DOHH2 (cell line): ENCODE measurements around the gene SERPINA5.

Experiments used
- H3F3A ChIP-seq: fragments of 200-600 bp; sonication (generic), shearing (Covaris generic); 2 replicates; pipeline ENCODE4 v1.6.0; 2016; ENCODE audit warnings: antibody characterized with exemption, mild to moderate bottlenecking; ENCODE audit not compliant: control insufficient read depth, insufficient read depth
- H3K27ac ChIP-seq: fragments of 200-600 bp; sonication (generic); 2 replicates; pipeline ENCODE4 v1.5.1; 2014; ENCODE audit warnings: low read depth, mild to moderate bottlenecking, low read length, moderate library complexity
- H3K27me3 ChIP-seq: fragments of 200-600 bp; sonication (generic); 2 replicates; pipeline ENCODE4 v1.6.1; 2014; ENCODE audit warnings: mild to moderate bottlenecking, low read length, mixed read lengths; ENCODE audit not compliant: control insufficient read depth
- H3K36me3 ChIP-seq: fragments of 200-600 bp; sonication (generic); 2 replicates; pipeline ENCODE4 v1.6.1; 2014; ENCODE audit warnings: mild to moderate bottlenecking, low read length, moderate library complexity, mixed read lengths; ENCODE audit not compliant: control insufficient read depth
- H3K4me1 ChIP-seq: fragments of 200-600 bp; sonication (generic); 2 replicates; pipeline ENCODE4 v1.6.1; 2014; ENCODE audit warnings: mild to moderate bottlenecking, low read length, mixed read lengths; ENCODE audit not compliant: control insufficient read depth
- H3K4me2 ChIP-seq: fragments of 200-600 bp; sonication (generic); 2 replicates; pipeline ENCODE4 v1.6.0; 2014; ENCODE audit warnings: mild to moderate bottlenecking, low read length, moderate library complexity
- H3K4me3 ChIP-seq: fragments of 200-600 bp; sonication (generic); 2 replicates; pipeline ENCODE4 v1.5.1; 2014; ENCODE audit warnings: mild to moderate bottlenecking, low read length, mixed read lengths
- H3K79me2 ChIP-seq: fragments of 200-600 bp; sonication (generic); 2 replicates; pipeline ENCODE4 v1.6.1; 2014; ENCODE audit warnings: mild to moderate bottlenecking, low read length, mixed read lengths; ENCODE audit not compliant: control insufficient read depth
- H3K9me2 ChIP-seq: fragments of 200-600 bp; sonication (generic); replicated peaks from 2 replicates; pipeline ENCODE4 v1.6.1; 2014; ENCODE audit warnings: mild to moderate bottlenecking, low read length, mixed read lengths; ENCODE audit not compliant: control insufficient read depth
- H3K9me3 ChIP-seq: fragments of 200-600 bp; sonication (generic); 2 replicates; pipeline ENCODE4 v1.6.1; 2014; ENCODE audit warnings: antibody characterized with exemption, low read length, mixed read lengths; ENCODE audit not compliant: control insufficient read depth, insufficient read depth
- H4K20me1 ChIP-seq: fragments of 200-600 bp; sonication (generic); 2 replicates; pipeline ENCODE4 v1.6.0; 2014; ENCODE audit warnings: low read depth, mild to moderate bottlenecking, antibody characterized with exemption, low read length, moderate library complexity; ENCODE audit not compliant: control insufficient read depth, insufficient read depth
- CTCF ChIP-seq: fragments of 200-600 bp; sonication (generic); IDR thresholded peaks from one replicate; pipeline ENCODE4 v1.5.1; 2014; ENCODE audit warnings: antibody characterized with exemption, mild to moderate bottlenecking, low read depth, low read length; ENCODE audit not compliant: poor library complexity, severe bottlenecking
- EZH2phosphoT487 ChIP-seq: fragments of 200-600 bp; sonication (generic); IDR thresholded peaks from 2 replicates; pipeline ENCODE4 v1.6.1; 2017; ENCODE audit warnings: borderline replicate concordance, mild to moderate bottlenecking, antibody characterized with exemption, low read length, moderate library complexity, mixed read lengths

Gene SERPINA5

GRCh38 chr14:94564381-94564780 is 16.8 kb upstream of the SERPINA5 start:
- H3K36me3 ChIP-seq, result no peaks in the 10 kb centered on the region
- H3K4me3 ChIP-seq, result no peak overlapping the region
- no peaks in the 10 kb centered on the region for H4K20me1 ChIP-seq
- no peak overlapping the region for H3K4me2 ChIP-seq
- H3K79me2 ChIP-seq, result no peaks in the 10 kb centered on the region
- H3K27me3 ChIP-seq, result no peaks in the 10 kb centered on the region; the same call in 1 of the 2 replicates
- TF ChIP-seq EZH2phosphoT487 (no peak), CTCF (no peak)
- H3K27ac ChIP-seq, result no peak overlapping the region
- H3F3A ChIP-seq, result no peaks in the 10 kb centered on the region
- H3K9me3 ChIP-seq, result no peaks in the 10 kb centered on the region
- H3K4me1 ChIP-seq, result no peaks in the 10 kb centered on the region
- no peaks in the 10 kb centered on the region for H3K9me2 ChIP-seq

DNA sequence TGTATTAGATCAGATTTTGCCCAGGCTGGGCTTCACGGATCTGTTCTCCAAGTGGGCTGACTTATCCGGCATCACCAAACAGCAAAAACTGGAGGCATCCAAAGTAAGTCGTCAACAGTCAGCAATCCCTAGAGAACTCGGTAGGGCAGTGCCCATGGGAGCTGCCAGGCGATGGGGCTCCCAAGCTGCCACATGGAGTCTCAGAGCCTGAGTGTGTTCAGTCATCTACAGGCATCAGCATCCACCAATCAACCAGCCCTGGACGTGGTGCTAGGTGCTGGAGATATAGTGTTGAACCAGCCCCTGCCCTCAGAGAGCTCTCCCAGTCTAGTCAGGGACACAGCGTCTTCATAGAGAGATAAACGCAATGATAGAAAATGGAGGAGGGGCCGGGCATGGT is 13.0 kb upstream of the SERPINA5 start:
- Histone ChIP-seq H3F3A (no peaks in the 10 kb centered on the region), H3K9me3 (no peaks in the 10 kb centered on the region), H3K79me2 (no peaks in the 10 kb centered on the region), H3K4me3 (no peak overlapping the region), H3K36me3 (no peaks in the 10 kb centered on the region), H3K27me3 (no peaks in the 10 kb centered on the region; the same call in 1 of the 2 replicates), H3K27ac (no peak overlapping the region), H4K20me1 (no peaks in the 10 kb centered on the region), H3K4me2 (no peak overlapping the region), H3K9me2 (no peaks in the 10 kb centered on the region), H3K4me1 (no peaks in the 10 kb centered on the region)
- TF ChIP-seq CTCF (no peak), EZH2phosphoT487 (no peak)

DNA sequence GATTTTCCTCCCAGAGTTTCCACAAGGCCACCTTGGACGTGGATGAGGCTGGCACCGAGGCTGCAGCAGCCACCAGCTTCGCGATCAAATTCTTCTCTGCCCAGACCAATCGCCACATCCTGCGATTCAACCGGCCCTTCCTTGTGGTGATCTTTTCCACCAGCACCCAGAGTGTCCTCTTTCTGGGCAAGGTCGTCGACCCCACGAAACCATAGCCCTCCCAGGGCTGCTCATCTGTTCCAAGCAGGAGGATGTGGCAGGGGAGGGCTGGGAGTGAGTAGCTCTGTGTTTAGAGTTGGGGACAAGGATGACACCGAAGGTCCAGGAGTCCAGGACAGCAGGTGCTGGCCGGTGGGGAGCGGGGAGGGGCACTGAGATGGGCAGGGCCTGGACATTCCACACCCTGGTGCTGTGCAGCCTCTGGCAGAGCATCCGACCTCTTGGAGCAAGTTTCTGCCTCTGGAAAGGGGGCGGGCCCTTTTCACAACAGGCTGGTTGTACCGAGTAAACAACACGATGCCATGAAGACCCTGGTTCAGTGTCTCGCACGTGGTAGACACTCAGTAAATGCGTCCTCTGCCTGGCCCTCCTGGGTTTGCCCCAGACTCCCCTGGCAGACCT is 11.7 kb upstream of the SERPINA5 start:
- TF ChIP-seq EZH2phosphoT487 (no peak), CTCF (no peak)
- Histone ChIP-seq H3K4me1 (no peaks in the 10 kb centered on the region), H3K4me3 (no peak overlapping the region), H3K9me3 (no peaks in the 10 kb centered on the region), H3K36me3 (no peaks in the 10 kb centered on the region), H3K27me3 (no peaks in the 10 kb centered on the region; the same call in 1 of the 2 replicates), H4K20me1 (no peaks in the 10 kb centered on the region), H3K79me2 (no peaks in the 10 kb centered on the region), H3K4me2 (no peak overlapping the region), H3K27ac (no peak overlapping the region), H3F3A (no peaks in the 10 kb centered on the region), H3K9me2 (no peaks in the 10 kb centered on the region)
